Ishikawa (cell line): ENCODE data around the gene RBM18.

ENCODE experiments used
- CREB1 ChIP-seq: IDR thresholded peaks from 2 replicates; pipeline ENCODE4 v1.6.1; 2012; ENCODE audit warnings: low read depth
- EP300 ChIP-seq: IDR thresholded peaks from 2 replicates; pipeline ENCODE4 v1.6.1; 2012; ENCODE audit warnings: borderline replicate concordance
- REST ChIP-seq: IDR thresholded peaks from 2 replicates; pipeline ENCODE4 v1.6.1; 2012; ENCODE audit warnings: low read depth, mild to moderate bottlenecking
- TAF1 ChIP-seq: IDR thresholded peaks from 2 replicates; pipeline ENCODE4 v1.6.1; 2012; ENCODE audit warnings: low read depth, mild to moderate bottlenecking
- TEAD4 ChIP-seq: IDR thresholded peaks from 2 replicates; pipeline ENCODE4 v1.6.1; 2012

GRCh38 chr9:122226758-122227574 is 37.7 kb downstream of the RBM18 start:
- no peak for TF ChIP-seq TAF1
- no peak for TF ChIP-seq EP300
- no peak for TF ChIP-seq CREB1
- TF ChIP-seq TEAD4: no peak
- no peak for TF ChIP-seq REST
